ENCODE measurements around the gene RALGPS1. TPM values are rescaled to one million over a fixed set of nuclear protein-coding genes. Genes with fewer than 3 reads are reported as not detected.

Gene RALGPS1, protein sequence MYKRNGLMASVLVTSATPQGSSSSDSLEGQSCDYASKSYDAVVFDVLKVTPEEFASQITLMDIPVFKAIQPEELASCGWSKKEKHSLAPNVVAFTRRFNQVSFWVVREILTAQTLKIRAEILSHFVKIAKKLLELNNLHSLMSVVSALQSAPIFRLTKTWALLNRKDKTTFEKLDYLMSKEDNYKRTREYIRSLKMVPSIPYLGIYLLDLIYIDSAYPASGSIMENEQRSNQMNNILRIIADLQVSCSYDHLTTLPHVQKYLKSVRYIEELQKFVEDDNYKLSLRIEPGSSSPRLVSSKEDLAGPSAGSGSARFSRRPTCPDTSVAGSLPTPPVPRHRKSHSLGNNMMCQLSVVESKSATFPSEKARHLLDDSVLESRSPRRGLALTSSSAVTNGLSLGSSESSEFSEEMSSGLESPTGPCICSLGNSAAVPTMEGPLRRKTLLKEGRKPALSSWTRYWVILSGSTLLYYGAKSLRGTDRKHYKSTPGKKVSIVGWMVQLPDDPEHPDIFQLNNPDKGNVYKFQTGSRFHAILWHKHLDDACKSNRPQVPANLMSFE
- total RNA-seq (2014; rRNA removed; shearing (Covaris generic); ENCODE audit: low replicate concordance): 0.03 and 0.37 TPM in 2 replicates

GRCh38 chr9:126914458-126915280, at the start of gene RALGPS1:
RALGPS1 (plus strand) TSS chr9:126914782; CDS start chr9:126962290, 47,508 bp downstream.
- Histone ChIP-seq H3K36me3 (no peaks in the 10 kb centered on the region), H3K27me3 (peaks cover 4% of the 10 kb centered on the region; the same call in 1 of the 2 replicates), H3K9me3 (no peaks in the 10 kb centered on the region), H3K4me3 (peak within 1 kb of the TSS; percentile 46)
- peak; percentile 98 for DNase-seq

GRCh38 chr9:126869368-126869767, 45.2 kb upstream of the RALGPS1 start:
- H3K27me3 ChIP-seq: no peaks in the 10 kb centered on the region
- peak; percentile 15 for DNase-seq
- peaks cover 9% of the 10 kb centered on the region for H3K36me3 ChIP-seq
- no peak overlapping the region for H3K4me3 ChIP-seq
- no peaks in the 10 kb centered on the region for H3K9me3 ChIP-seq

DNA sequence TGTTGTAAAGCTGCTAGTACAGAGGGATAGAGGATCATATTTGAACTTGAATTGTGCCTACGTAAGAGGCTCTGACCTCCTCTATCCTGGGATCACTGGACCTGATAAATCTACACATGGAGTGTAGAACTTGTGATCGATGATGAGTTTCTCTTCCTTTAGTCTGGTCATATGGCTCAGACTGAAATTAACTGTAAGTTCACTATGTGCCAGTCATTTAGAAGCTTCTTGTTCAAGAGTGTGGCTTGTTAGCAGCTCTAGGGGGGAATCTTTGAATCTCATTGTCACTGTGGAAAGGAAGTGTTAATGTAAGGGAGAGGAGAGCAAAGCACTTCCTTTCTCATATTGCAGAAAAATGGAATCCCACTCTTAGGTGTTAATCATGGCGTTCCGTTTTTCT, 42.1 kb upstream of the RALGPS1 start:
- DNase-seq: no peak
- Histone ChIP-seq H3K36me3 (peaks cover 2% of the 10 kb centered on the region), H3K4me3 (no peak overlapping the region), H3K27me3 (no peaks in the 10 kb centered on the region), H3K9me3 (no peaks in the 10 kb centered on the region)

- H3K36me3 ChIP-seq: peaks cover 3% of the 10 kb centered on the region
- H3K27me3 ChIP-seq: no peaks in the 10 kb centered on the region
- no peak overlapping the region for H3K4me3 ChIP-seq
- DNase-seq: no peak
- no peaks in the 10 kb centered on the region for H3K9me3 ChIP-seq
These were observed 39.9 kb upstream of the RALGPS1 start for GRCh38 chr9:126874546-126875314.

DNA sequence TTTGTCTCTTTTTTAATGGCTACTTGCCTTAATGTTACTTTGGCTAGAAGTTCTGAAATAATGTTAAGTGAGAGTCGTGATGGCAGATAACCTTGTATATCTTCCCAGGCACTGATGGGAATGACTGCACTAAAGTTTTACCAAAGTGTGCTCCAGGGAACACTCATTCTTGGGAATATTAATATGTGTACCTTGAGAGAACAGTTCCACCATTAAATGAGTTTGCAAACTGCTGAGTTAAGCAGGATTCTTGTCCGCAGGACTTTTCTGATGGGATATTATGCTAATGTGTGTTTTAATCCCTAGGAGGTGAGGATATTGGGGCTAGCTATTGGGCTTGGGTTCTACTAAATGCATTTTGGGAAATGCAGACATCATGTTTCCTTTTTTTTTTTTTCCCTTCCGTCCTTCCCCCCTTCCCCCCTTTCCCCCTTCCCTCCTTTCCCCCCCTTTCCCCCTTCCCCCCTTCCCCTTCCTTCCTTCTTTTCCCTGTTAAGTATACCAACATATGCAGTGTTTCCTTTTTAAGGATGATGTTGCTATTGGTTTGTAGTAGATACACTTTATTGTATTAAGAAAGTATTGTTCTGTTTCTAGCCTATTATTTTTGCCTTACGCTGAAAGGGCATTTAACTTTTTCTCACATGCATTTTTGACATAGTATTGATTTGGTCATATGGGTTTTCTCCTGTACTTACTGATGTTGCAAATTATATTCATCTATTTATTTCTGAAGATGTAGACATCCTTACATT, 38.6 kb upstream of the RALGPS1 start:
- H3K36me3 ChIP-seq: peaks cover 10% of the 10 kb centered on the region
- H3K27me3 ChIP-seq: no peaks in the 10 kb centered on the region
- no peaks in the 10 kb centered on the region for H3K9me3 ChIP-seq
- no peak for DNase-seq
- H3K4me3 ChIP-seq: no peak overlapping the region

DNA sequence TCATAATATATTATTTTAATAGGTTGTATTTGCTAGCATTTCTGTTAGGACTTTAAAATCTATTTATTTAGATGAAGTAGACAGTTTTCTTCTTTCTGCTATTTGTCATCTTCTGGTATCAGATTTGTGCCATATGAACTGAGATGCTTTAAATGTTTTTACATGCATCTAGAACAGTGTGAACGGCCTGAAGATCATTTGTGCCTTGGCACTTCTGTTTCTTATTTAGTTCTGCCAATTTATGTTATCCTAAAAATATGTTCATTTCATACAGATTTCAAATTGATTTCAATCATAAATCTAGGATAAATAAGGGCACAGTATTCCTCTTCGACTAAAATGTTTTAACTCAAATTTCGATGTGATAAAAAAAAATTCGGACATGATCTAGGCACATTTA, 38.1 kb upstream of the RALGPS1 start:
- DNase-seq: no peak
- no peak overlapping the region for H3K4me3 ChIP-seq
- H3K36me3 ChIP-seq: peaks cover 13% of the 10 kb centered on the region
- no peaks in the 10 kb centered on the region for H3K27me3 ChIP-seq
- H3K9me3 ChIP-seq: no peaks in the 10 kb centered on the region

GRCh38 chr9:126877418-126877817, 37.2 kb upstream of the RALGPS1 start:
- Histone ChIP-seq H3K36me3 (peaks cover 18% of the 10 kb centered on the region), H3K4me3 (no peak overlapping the region), H3K9me3 (no peaks in the 10 kb centered on the region), H3K27me3 (no peaks in the 10 kb centered on the region)
- DNase-seq: no peak

- H3K9me3 ChIP-seq: no peaks in the 10 kb centered on the region
- no peak overlapping the region for H3K4me3 ChIP-seq
- peaks cover 24% of the 10 kb centered on the region for H3K36me3 ChIP-seq
- no peak for DNase-seq
- no peaks in the 10 kb centered on the region for H3K27me3 ChIP-seq
These were observed 35.3 kb upstream of the RALGPS1 start for GRCh38 chr9:126879288-126879687.

GRCh38 chr9:126880226-126880946, 34.2 kb upstream of the RALGPS1 start:
- Histone ChIP-seq H3K27me3 (no peaks in the 10 kb centered on the region), H3K36me3 (peaks cover 28% of the 10 kb centered on the region), H3K9me3 (no peaks in the 10 kb centered on the region), H3K4me3 (no peak overlapping the region)
- DNase-seq: no peak

- Histone ChIP-seq H3K4me3 (no peak overlapping the region), H3K36me3 (peaks cover 28% of the 10 kb centered on the region), H3K9me3 (no peaks in the 10 kb centered on the region), H3K27me3 (no peaks in the 10 kb centered on the region)
- DNase-seq: no peak
These were observed 33.6 kb upstream of the RALGPS1 start for GRCh38 chr9:126880947-126881332.

DNA sequence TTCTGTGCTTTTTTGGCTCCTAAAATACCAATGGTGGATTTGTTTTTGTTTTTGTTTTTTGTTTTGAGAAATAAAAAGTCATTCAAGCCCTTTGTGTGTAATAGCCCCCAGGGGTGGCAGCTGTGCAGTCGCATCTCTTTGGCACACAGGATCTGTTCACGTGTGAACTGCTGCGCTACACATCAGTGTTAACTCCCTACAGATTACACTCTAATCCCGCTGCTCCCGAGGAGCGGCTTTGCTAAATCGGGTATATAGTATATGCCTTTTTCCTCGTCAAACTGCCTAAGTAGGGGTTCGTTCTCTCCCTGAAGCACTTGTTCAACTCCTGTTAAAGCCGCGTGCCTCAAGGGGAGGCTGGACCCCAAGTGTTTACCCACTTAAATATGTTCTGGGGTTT, 31.8 kb upstream of the RALGPS1 start:
- no peaks in the 10 kb centered on the region for H3K27me3 ChIP-seq
- H3K36me3 ChIP-seq: peaks cover 25% of the 10 kb centered on the region
- DNase-seq: no peak
- no peaks in the 10 kb centered on the region for H3K9me3 ChIP-seq
- no peak overlapping the region for H3K4me3 ChIP-seq

DNA sequence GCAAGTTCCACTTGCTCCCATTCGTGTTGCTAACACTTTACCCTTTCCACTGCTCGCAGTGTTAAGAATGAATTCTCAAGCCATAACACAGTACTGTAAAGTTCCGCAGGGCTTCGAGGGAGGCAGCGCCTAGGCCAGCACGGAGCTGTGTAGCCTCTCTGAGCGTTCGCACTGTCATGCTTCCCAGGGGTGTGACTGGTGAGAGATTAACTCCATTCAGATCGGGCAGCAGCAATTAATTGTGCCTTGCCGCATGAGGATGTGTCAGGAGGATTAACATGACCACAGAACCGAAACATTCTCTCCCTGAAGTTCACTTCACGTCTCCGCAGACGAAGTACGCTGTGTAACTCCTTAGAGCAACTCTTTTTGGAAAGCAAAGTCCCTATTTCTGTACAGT, 30.9 kb upstream of the RALGPS1 start:
- Histone ChIP-seq H3K27me3 (no peaks in the 10 kb centered on the region), H3K36me3 (peaks cover 25% of the 10 kb centered on the region), H3K9me3 (no peaks in the 10 kb centered on the region), H3K4me3 (no peak overlapping the region)
- no peak for DNase-seq

DNA sequence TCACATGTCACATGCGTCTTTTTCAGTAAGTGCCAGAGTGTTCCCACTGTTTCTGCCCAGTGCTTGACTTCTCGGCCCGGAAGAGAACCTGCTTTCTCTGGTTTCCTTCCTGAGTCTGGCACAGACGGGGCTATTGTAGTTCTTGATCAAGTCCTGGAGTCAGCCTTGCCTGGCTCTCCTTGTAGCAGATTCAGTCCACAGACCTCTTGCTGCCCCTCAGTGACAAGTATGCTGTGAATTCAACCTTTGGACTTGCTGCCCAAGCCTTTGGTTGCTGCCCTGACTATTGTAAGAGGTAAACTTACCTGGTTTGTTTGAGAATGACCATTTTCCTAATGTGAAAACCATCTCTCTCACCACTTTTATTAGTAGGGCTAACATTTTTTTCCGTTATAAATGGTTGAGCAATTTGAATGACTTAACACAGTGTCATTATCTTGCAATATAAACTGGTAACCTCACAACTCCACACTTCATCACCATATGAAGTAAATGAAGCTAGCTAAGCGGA, 29.4 kb upstream of the RALGPS1 start:
- Histone ChIP-seq H3K9me3 (no peaks in the 10 kb centered on the region), H3K36me3 (peaks cover 24% of the 10 kb centered on the region)
- DNase-seq: no peak

DNA sequence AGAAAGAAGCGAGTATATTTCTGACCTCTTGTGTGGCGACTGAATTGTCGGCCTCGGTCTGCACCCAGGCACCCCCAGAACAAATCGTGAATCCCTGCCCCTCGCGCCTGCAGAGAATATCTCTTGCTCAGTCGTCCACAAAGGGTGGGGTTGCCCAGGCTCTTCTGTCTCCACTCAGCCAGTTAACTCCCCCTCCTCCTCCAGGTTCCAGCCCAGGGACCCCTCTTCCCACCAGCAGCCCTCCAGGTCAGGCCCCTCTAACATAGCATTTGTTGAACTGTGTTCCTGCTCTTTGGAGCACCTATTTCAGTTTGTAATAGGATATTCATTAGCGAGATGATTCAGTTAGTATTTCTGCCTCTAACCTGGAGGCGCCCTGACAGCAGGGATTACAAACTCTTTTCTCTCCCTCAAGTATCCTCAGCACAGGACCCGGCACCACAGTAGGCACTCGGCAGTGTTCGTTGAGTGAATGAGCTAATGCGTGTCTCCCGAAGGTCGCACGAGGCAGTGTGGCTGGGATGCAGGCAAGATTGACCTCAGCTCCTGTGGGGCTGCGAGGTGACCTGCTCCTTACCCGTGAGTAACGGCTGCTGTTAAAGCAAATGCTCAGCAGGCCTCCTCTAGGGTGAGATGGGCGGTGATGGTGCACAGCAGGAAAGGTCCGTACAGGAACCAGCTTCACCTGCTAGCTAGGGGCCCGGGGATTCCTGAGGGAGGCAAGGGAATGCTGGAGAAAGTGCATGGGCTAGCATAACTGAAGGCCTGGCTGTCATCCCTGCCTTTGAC, 28.4 kb upstream of the RALGPS1 start:
- H3K27me3 ChIP-seq: no peaks in the 10 kb centered on the region
- DNase-seq: no peak

More for the DNA sequence above, 29.4 kb upstream of the RALGPS1 start:
- no peaks in the 10 kb centered on the region for H3K27me3 ChIP-seq
- H3K4me3 ChIP-seq: no peak overlapping the region

More for the DNA sequence above, 28.4 kb upstream of the RALGPS1 start:
- no peak overlapping the region for H3K4me3 ChIP-seq
- H3K9me3 ChIP-seq: no peaks in the 10 kb centered on the region
- peaks cover 16% of the 10 kb centered on the region for H3K36me3 ChIP-seq
